ENCODE results near the gene KLF7. TPM values are rescaled to one million over a fixed set of nuclear protein-coding genes. Genes with fewer than 3 reads are reported as not detected.

KLF7 gene
- total RNA-seq, 1 experiment from 2014 or later = 24.9 TPM

- H3K4me3 Mint-ChIP-seq (ENCODE audit: low read depth, unreplicated experiment) = no peak overlapping the region
- no peaks in the 10 kb centered on the region for H3K4me1 Mint-ChIP-seq (ENCODE audit: low read depth, unreplicated experiment)
- DNase-seq = no peak
- H3K36me3 Mint-ChIP-seq (ENCODE audit: insufficient read depth, unreplicated experiment) = no peaks in the 10 kb centered on the region
- CTCF ChIA-PET = no interaction called here
- H3K9me3 Mint-ChIP-seq (ENCODE audit: low read depth, unreplicated experiment) = peaks cover 6% of the 10 kb centered on the region
- H3K27me3 Mint-ChIP-seq (ENCODE audit: unreplicated experiment) = no peaks in the 10 kb centered on the region
- no TSS peak for BruUV-seq (replicated peaks)
- intact Hi-C loops (cut with micrococcal nuclease; ENCODE audit: unreplicated experiment) = no loop called here
- H3K27ac Mint-ChIP-seq (ENCODE audit: unreplicated experiment) = no peak overlapping the region
- no peak for TF ChIP-seq CTCF (IDR thresholded peaks at IDR 0.05; ENCODE audit: unreplicated experiment)
Observed at GRCh38 chr2:207048416-207048815, 117.3 kb downstream of the KLF7 start.

- H3K36me3 Mint-ChIP-seq (ENCODE audit: insufficient read depth, unreplicated experiment) = no peaks in the 10 kb centered on the region
- CTCF ChIA-PET = no interaction called here
- H3K27ac Mint-ChIP-seq (ENCODE audit: unreplicated experiment) = no peak overlapping the region
- intact Hi-C loops (cut with micrococcal nuclease; ENCODE audit: unreplicated experiment) = no loop called here
- peaks cover 3% of the 10 kb centered on the region for H3K9me3 Mint-ChIP-seq (ENCODE audit: low read depth, unreplicated experiment)
- H3K4me1 Mint-ChIP-seq (ENCODE audit: low read depth, unreplicated experiment) = no peaks in the 10 kb centered on the region
- no peak overlapping the region for H3K4me3 Mint-ChIP-seq (ENCODE audit: low read depth, unreplicated experiment)
- no peak for DNase-seq
- no peaks in the 10 kb centered on the region for H3K27me3 Mint-ChIP-seq (ENCODE audit: unreplicated experiment)
- TF ChIP-seq CTCF (IDR thresholded peaks at IDR 0.05; ENCODE audit: unreplicated experiment) = no peak
- BruUV-seq (replicated peaks) = no TSS peak
Observed at GRCh38 chr2:207046724-207047123, 119.0 kb downstream of the KLF7 start.

GRCh38 chr2:207045531-207045930, 120.2 kb downstream of the KLF7 start:
- no peaks in the 10 kb centered on the region for H3K27me3 Mint-ChIP-seq (ENCODE audit: unreplicated experiment)
- H3K27ac Mint-ChIP-seq (ENCODE audit: unreplicated experiment) = no peak overlapping the region
- TF ChIP-seq CTCF (IDR thresholded peaks at IDR 0.05; ENCODE audit: unreplicated experiment) = no peak
- H3K4me1 Mint-ChIP-seq (ENCODE audit: low read depth, unreplicated experiment) = no peaks in the 10 kb centered on the region
- CTCF ChIA-PET = interaction anchor here (0.7 kb wide), 1 partner anchor 50 kb away, joined by 3 read pairs; no protein-coding TSS in a partner anchor
- no peak for DNase-seq
- no TSS peak for BruUV-seq (replicated peaks)
- intact Hi-C loops (cut with micrococcal nuclease; ENCODE audit: unreplicated experiment) = no loop called here
- H3K36me3 Mint-ChIP-seq (ENCODE audit: insufficient read depth, unreplicated experiment) = no peaks in the 10 kb centered on the region
- peaks cover 3% of the 10 kb centered on the region for H3K9me3 Mint-ChIP-seq (ENCODE audit: low read depth, unreplicated experiment)
- no peak overlapping the region for H3K4me3 Mint-ChIP-seq (ENCODE audit: low read depth, unreplicated experiment)

GRCh38 chr2:207044379-207045362, 121.1 kb downstream of the KLF7 start:
- CTCF ChIA-PET = no interaction called here
- no TSS peak for BruUV-seq (replicated peaks)

More at GRCh38 chr2:207044379-207045362, 121.1 kb downstream of the KLF7 start:
- intact Hi-C loops (cut with micrococcal nuclease; ENCODE audit: unreplicated experiment) = no loop called here
- no peak for TF ChIP-seq CTCF (IDR thresholded peaks at IDR 0.05; ENCODE audit: unreplicated experiment)
- no peak for DNase-seq
- Mint-ChIP-seq H3K9me3 (ENCODE audit: low read depth, unreplicated experiment) (peaks cover 3% of the 10 kb centered on the region), H3K4me1 (ENCODE audit: low read depth, unreplicated experiment) (no peaks in the 10 kb centered on the region), H3K36me3 (ENCODE audit: insufficient read depth, unreplicated experiment) (no peaks in the 10 kb centered on the region), H3K27ac (ENCODE audit: unreplicated experiment) (no peak overlapping the region), H3K27me3 (ENCODE audit: unreplicated experiment) (no peaks in the 10 kb centered on the region), H3K4me3 (ENCODE audit: low read depth, unreplicated experiment) (no peak overlapping the region)

Measured in Calu3 (cell line).